Mammary epithelial cell (primary cell): ENCODE data around the gene CNTNAP1.

ENCODE experiments used
- CTCF ChIP-seq, 2 donors: IDR thresholded peaks in 1 of 2; conservative IDR thresholded peaks in 1 of 2; 2 replicates each; pipeline ENCODE4 v1.5.1; 2011 to 2012; ENCODE audit warnings: inconsistent platforms in 2 of 2, low read length in 2 of 2, mild to moderate bottlenecking in 2 of 2, control low read depth in 1 of 2, low read depth in 1 of 2; ENCODE audit not compliant: insufficient read depth in 1 of 2; ENCODE audit errors: extremely low read depth in 1 of 2
- EZH2 ChIP-seq: IDR thresholded peaks from 2 replicates; pipeline ENCODE4 v1.6.1; 2012; ENCODE audit warnings: low read length, inconsistent platforms, borderline replicate concordance

- no peak for TF ChIP-seq CTCF (conservative IDR thresholded peaks at IDR 0.05 in 1 of 2, IDR thresholded peaks at IDR 0.05 in 1 of 2; ENCODE audit: extremely low read depth in 1 of 2, insufficient read depth in 1 of 2, low read depth in 1 of 2, low read length in 2 of 2)
- TF ChIP-seq EZH2 = no peak
Observed at GRCh38 chr17:42672038-42672437, 10.3 kb upstream of the CNTNAP1 start.
